ENCODE data around the gene RGP1.
A peak's percentile ranks its signal among the peaks of the same experiment; 100 is the strongest.

The RGP1 gene

DNA sequence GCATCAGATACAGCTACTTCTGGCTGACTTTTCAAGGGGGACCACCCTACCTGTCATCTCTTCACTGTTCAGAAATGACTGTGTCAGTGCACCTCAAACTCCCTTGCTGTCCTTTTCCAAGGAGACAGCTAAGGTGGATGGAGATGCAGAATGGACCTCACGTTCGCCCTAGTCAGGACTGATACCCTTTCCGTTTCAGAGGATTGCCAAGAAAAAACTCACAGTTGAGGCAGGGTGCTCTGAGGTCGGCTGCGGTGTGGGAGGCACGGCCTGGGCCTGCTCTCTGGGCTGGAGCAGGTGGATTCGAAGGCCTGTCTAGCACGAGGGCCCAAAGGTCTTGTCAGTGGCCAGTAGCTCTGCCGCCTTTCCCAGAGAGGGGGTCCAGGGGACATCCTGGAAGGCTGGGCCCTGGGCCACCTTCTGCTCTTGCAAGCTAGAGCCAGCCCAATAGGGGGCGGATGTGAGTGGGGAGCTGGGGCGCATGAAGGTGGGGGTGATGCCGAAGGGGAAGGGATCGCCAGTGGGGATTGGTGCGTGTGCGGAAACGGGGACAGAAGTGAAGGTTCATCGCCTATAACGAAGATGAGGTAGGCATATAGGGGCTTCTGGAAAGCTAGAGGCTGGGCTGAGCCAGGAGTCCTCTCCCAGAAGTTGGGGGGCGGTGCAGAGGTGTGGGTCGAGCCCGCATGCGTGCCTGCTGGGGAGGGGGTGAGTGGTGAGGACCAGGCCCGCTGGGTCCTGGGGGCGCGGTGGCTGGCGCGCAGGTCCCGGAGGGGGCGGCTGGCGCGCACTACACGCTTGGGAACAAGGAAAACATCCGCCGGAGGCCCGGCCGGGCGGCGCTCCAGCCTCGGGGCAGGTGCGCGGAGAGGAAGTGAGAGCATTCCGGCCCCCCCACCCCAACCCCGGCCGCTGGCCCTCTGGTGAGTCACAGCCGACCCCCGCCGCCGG is 7.5 kb downstream of the RGP1 start:
- Histone ChIP-seq H3K27me3 (ENCODE audit: control insufficient read depth, insufficient read depth, low read length) (no peaks in the 10 kb centered on the region), H3K36me3 (ENCODE audit: control insufficient read depth, insufficient read depth, low read length) (no peaks in the 10 kb centered on the region), H3K4me1 (no peaks in the 10 kb centered on the region), H3K4me3 (ENCODE audit: low read depth, low read length) (peak overlapping the region; percentile 72), H2AFZ (peak overlapping the region; percentile 65), H3K9ac (peak overlapping the region; percentile 19), H3K4me2 (ENCODE audit: low read length) (peak overlapping the region; percentile 96), H3K27ac (peak overlapping the region; percentile 83), H3K9me3 (ENCODE audit: control insufficient read depth, low read length) (no peaks in the 10 kb centered on the region), H3K79me2 (no peaks in the 10 kb centered on the region)
- TF ChIP-seq, protein P1, sequence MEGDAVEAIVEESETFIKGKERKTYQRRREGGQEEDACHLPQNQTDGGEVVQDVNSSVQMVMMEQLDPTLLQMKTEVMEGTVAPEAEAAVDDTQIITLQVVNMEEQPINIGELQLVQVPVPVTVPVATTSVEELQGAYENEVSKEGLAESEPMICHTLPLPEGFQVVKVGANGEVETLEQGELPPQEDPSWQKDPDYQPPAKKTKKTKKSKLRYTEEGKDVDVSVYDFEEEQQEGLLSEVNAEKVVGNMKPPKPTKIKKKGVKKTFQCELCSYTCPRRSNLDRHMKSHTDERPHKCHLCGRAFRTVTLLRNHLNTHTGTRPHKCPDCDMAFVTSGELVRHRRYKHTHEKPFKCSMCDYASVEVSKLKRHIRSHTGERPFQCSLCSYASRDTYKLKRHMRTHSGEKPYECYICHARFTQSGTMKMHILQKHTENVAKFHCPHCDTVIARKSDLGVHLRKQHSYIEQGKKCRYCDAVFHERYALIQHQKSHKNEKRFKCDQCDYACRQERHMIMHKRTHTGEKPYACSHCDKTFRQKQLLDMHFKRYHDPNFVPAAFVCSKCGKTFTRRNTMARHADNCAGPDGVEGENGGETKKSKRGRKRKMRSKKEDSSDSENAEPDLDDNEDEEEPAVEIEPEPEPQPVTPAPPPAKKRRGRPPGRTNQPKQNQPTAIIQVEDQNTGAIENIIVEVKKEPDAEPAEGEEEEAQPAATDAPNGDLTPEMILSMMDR (IDR thresholded peaks at IDR 0.05), result peak; percentile 53

DNA sequence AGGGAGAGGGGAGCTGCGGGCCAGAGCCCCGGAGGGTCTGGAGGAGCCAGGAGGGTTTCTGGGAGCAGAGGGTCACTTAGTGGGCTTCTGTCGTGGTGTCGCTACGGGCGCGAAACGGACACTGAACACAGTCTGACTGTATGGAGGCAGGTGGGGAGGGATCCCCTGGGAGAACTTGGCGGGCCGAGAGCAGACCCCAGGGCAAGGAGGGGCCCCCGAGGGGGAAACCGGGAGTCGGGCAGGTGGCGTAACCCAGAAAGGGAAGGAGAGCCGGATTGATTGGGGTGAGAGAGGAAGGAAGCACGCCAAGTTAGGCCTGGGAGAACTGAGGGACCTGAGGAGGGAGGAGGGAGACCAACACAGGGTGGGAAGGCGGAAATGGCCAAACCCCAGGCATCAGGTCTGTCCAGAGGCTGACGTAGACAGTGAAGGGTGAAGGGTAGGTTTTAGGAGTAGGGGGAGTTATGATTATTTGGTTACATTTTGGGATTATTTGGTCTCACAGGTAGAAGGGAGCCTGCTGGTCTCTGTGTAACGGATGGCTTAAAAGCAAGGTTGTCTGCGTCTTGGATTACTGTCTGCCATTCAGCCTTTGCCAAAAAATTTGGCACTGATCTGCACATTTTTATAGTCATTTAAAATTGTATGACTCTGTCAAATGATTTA is 8.3 kb downstream of the RGP1 start:
- Histone ChIP-seq H3K4me2 (ENCODE audit: low read length) (peak overlapping the region; percentile 96), H2AFZ (peak overlapping the region; percentile 65), H3K79me2 (no peaks in the 10 kb centered on the region), H3K27me3 (ENCODE audit: control insufficient read depth, insufficient read depth, low read length) (no peaks in the 10 kb centered on the region), H3K9ac (peak overlapping the region; percentile 19), H3K4me1 (no peaks in the 10 kb centered on the region), H3K27ac (peak overlapping the region; percentile 83), H3K9me3 (ENCODE audit: control insufficient read depth, low read length) (no peaks in the 10 kb centered on the region), H3K36me3 (ENCODE audit: control insufficient read depth, insufficient read depth, low read length) (no peaks in the 10 kb centered on the region), H3K4me3 (ENCODE audit: low read depth, low read length) (peak overlapping the region; percentile 72)
- TF ChIP-seq, protein P1 (IDR thresholded peaks at IDR 0.05), result no peak

DNA sequence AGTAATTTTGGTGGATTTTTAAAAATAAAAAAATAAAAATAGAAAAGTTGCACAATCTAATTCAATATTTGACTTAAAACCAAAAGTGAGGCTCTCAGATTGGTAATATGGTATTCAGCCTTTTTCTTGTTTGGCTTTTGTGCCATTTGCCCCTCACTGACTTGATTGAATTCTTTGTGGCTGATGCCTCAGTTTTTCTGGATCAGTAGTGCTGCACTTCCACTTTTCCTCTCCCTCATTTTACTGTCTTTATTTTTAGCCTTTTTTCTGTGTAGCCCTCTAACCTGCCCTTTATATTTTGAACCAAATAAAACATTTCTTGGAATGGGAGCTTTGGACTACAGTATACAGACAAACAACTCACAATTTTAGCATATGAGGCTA is 8.8 kb downstream of the RGP1 start:
- Histone ChIP-seq H3K4me2 (ENCODE audit: low read length) (peak overlapping the region; percentile 96), H3K4me3 (ENCODE audit: low read depth, low read length) (peak overlapping the region; percentile 72), H3K9ac (no peak overlapping the region), H3K27me3 (ENCODE audit: control insufficient read depth, insufficient read depth, low read length) (no peaks in the 10 kb centered on the region), H2AFZ (no peak overlapping the region), H3K27ac (no peak overlapping the region), H3K36me3 (ENCODE audit: control insufficient read depth, insufficient read depth, low read length) (no peaks in the 10 kb centered on the region), H3K9me3 (ENCODE audit: control insufficient read depth, low read length) (no peaks in the 10 kb centered on the region), H3K4me1 (no peaks in the 10 kb centered on the region), H3K79me2 (no peaks in the 10 kb centered on the region)
- TF ChIP-seq, protein P1 (IDR thresholded peaks at IDR 0.05), result no peak

DNA sequence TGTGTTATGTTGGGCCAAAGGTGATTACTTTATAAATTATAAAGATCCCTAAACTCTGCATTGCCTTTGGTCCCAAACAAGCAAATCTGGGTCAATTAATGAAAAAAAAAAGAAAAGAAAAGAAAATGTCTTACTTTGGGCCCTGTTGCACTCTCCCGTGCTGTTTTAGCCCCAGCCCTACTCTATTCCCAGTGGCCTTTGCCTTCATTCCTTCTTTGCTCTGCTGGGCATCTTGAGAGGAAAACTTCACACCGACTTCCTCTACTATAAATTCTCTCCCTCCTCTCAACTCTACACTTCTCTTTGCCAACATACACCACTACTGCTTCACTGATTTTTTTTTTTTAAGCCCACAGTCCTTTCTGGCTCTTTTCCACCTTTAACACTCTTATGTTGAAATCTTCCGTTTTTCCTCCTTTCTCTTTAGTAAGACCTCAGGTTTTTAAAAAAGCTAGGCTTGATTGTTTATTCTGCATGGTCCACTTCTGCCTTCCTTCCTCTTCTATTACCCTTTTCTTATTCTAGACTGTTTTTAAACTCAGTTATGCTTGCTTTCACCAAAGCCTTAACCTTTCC is 9.5 kb downstream of the RGP1 start:
- no peaks in the 10 kb centered on the region for H3K27me3 ChIP-seq (ENCODE audit: control insufficient read depth, insufficient read depth, low read length)
- no peaks in the 10 kb centered on the region for H3K4me1 ChIP-seq

More for the DNA sequence above, 9.5 kb downstream of the RGP1 start:
- Histone ChIP-seq H3K79me2 (no peaks in the 10 kb centered on the region), H3K4me3 (ENCODE audit: low read depth, low read length) (no peak overlapping the region), H3K9ac (no peak overlapping the region), H3K36me3 (ENCODE audit: control insufficient read depth, insufficient read depth, low read length) (no peaks in the 10 kb centered on the region), H3K9me3 (ENCODE audit: control insufficient read depth, low read length) (no peaks in the 10 kb centered on the region), H3K4me2 (ENCODE audit: low read length) (no peak overlapping the region), H3K27ac (no peak overlapping the region), H2AFZ (no peak overlapping the region)
- TF ChIP-seq, protein P1 (IDR thresholded peaks at IDR 0.05), result no peak
